IMR-90 (cell line): ENCODE results near the gene SLC44A1. TPM values are rescaled to one million over a fixed set of nuclear protein-coding genes. Genes with fewer than 3 reads are reported as not detected.

Experiments
- ATAC-seq: fragments of 200-7000 bp; cut with Tn5 transposase; 2 replicates; pipeline ENCODE4 v1.9.1; 2020; ENCODE audit warnings: low read depth, mild to moderate bottlenecking, moderate library complexity
- BruUV-seq: library from RNA; stranded (reverse); fragments of 400-500 nt; replicated peaks from 2 replicates; lab custom pipeline; 2021; lab: Mats Ljungman, UMichigan
- CTCF ChIA-PET: fragments of 300-600 bp; formaldehyde crosslinking; extraction: SDS; loops from one replicate; lab custom pipeline; 2021; ENCODE audit warnings: antibody characterized with exemption; lab: Yijun Ruan, JAX
- POLR2A ChIA-PET: fragments of 300-600 bp; sonication (Branson Sonifier 250); formaldehyde crosslinking; loops from one replicate; lab custom pipeline; 2022; ENCODE audit warnings: antibody characterized with exemption; ENCODE audit not compliant: unreplicated experiment; lab: Charles Lee
- DNase-seq: peaks from one replicate; pipeline ENCODE4 v3.0.0; 2013
- H2AFZ ChIP-seq: replicated peaks from 2 replicates; pipeline ENCODE3; 2013; ENCODE audit warnings: low read length, mild to moderate bottlenecking; ENCODE audit not compliant: poor library complexity
- H2AK5ac ChIP-seq: 2 replicates; pipeline ENCODE4 v1.6.1; 2013; ENCODE audit warnings: low read depth, low read length, inconsistent platforms
- H2AK9ac ChIP-seq: replicated peaks from 2 replicates; pipeline ENCODE3; 2013; ENCODE audit warnings: mild to moderate bottlenecking, low read depth, low read length, moderate library complexity; ENCODE audit not compliant: poor library complexity
- H2BK120ac ChIP-seq: 2 replicates; pipeline ENCODE4 v1.6.1; 2013; ENCODE audit warnings: low read depth, low read length, inconsistent platforms
- H2BK15ac ChIP-seq: 3 replicates; pipeline ENCODE4 v1.6.1; 2013; ENCODE audit warnings: low read depth, low read length, inconsistent platforms
- H2BK20ac ChIP-seq: 2 replicates; pipeline ENCODE4 v1.6.1; 2013; ENCODE audit warnings: low read depth, mild to moderate bottlenecking, inconsistent platforms, low read length, moderate library complexity
- H2BK5ac ChIP-seq: 2 replicates; pipeline ENCODE4 v1.6.1; 2013; ENCODE audit warnings: mild to moderate bottlenecking, low read depth, low read length, inconsistent platforms; ENCODE audit not compliant: poor library complexity, severe bottlenecking
- H3K14ac ChIP-seq: replicated peaks from 2 replicates; pipeline ENCODE4 v1.6.1; 2013; ENCODE audit warnings: low read depth, low read length, inconsistent platforms
- H3K18ac ChIP-seq: 2 replicates; pipeline ENCODE4 v1.6.1; 2013; ENCODE audit warnings: low read depth, low read length, control low read depth
- H3K23ac ChIP-seq: 2 replicates; pipeline ENCODE4 v1.6.1; 2013; ENCODE audit warnings: low read depth, low read length, inconsistent platforms
- H3K27ac ChIP-seq: 2 replicates; pipeline ENCODE4 v1.5.1; 2013; ENCODE audit warnings: mild to moderate bottlenecking, control low read depth, low read length; ENCODE audit not compliant: insufficient read depth
- H3K27me3 ChIP-seq: 2 replicates; pipeline ENCODE4 v1.6.1; 2013; ENCODE audit warnings: low read length; ENCODE audit not compliant: control insufficient read depth, insufficient read depth
- H3K36me3 ChIP-seq: 2 replicates; pipeline ENCODE4 v1.6.1; 2013; ENCODE audit warnings: low read length, mixed read lengths; ENCODE audit not compliant: control insufficient read depth, insufficient read depth
- H3K4ac ChIP-seq: 2 replicates; pipeline ENCODE4 v1.6.1; 2013; ENCODE audit warnings: low read depth, low read length, inconsistent platforms
- H3K4me1 ChIP-seq: 2 replicates; pipeline ENCODE4 v1.6.1; 2013; ENCODE audit warnings: low read length, mixed read lengths; ENCODE audit not compliant: control insufficient read depth, insufficient read depth
- H3K4me2 ChIP-seq: 2 replicates; pipeline ENCODE4 v1.6.1; 2013; ENCODE audit warnings: low read depth, mild to moderate bottlenecking, control low read depth, low read length, moderate library complexity
- H3K4me3 ChIP-seq: 2 replicates; pipeline ENCODE4 v1.5.1; 2013; ENCODE audit warnings: low read depth, mild to moderate bottlenecking, control low read depth, low read length, moderate library complexity; ENCODE audit not compliant: insufficient read depth
- H3K56ac ChIP-seq: 2 replicates; pipeline ENCODE4 v1.6.1; 2013; ENCODE audit warnings: low read length, inconsistent platforms; ENCODE audit not compliant: insufficient read depth; ENCODE audit errors: extremely low read depth
- H3K79me1 ChIP-seq, 2 experiments: 2 replicates each; pipeline ENCODE4 v1.6.1; 2013; ENCODE audit warnings: low read length in 2 of 2, inconsistent platforms in 1 of 2, low read depth in 1 of 2
- H3K9ac ChIP-seq: 2 replicates; pipeline ENCODE4 v1.6.1; 2013; ENCODE audit warnings: low read depth, low read length, control low read depth
- H3K9me1 ChIP-seq: 2 replicates; pipeline ENCODE4 v1.6.1; 2013; ENCODE audit warnings: low read length, inconsistent platforms; ENCODE audit not compliant: insufficient read depth
- H3K9me3 ChIP-seq: 2 replicates; pipeline ENCODE4 v1.6.1; 2013; ENCODE audit warnings: low read length; ENCODE audit not compliant: control insufficient read depth, insufficient read depth
- H4K20me1 ChIP-seq: 2 replicates; pipeline ENCODE4 v1.6.1; 2013; ENCODE audit warnings: low read length, inconsistent platforms; ENCODE audit not compliant: insufficient read depth
- H4K5ac ChIP-seq: 2 replicates; pipeline ENCODE4 v1.6.1; 2013; ENCODE audit warnings: mild to moderate bottlenecking, low read depth, low read length, control low read depth
- H4K8ac ChIP-seq, 2 experiments: 2 replicates each; pipeline ENCODE4 v1.6.1; 2013; ENCODE audit warnings: low read depth in 2 of 2, low read length in 2 of 2, control low read depth in 1 of 2, inconsistent platforms in 1 of 2
- H4K91ac ChIP-seq: 2 replicates; pipeline ENCODE4 v1.6.1; 2013; ENCODE audit warnings: low read depth, low read length, inconsistent platforms; ENCODE audit not compliant: insufficient read depth
- BHLHE40 ChIP-seq: fragments of 150-350 bp; IDR thresholded peaks from 2 replicates; pipeline ENCODE4 v1.6.1; 2016; ENCODE audit warnings: mild to moderate bottlenecking, low read depth, low read length
- CEBPB ChIP-seq: IDR thresholded peaks from 2 replicates; pipeline ENCODE4 v1.6.1; 2012; ENCODE audit warnings: low read depth, low read length, improper control_type of control experiment
- CHD1 ChIP-seq: IDR thresholded peaks from 2 replicates; pipeline ENCODE4 v1.6.1; 2012; ENCODE audit warnings: low read depth, low read length, improper control_type of control experiment
- CTCF ChIP-seq: conservative IDR thresholded peaks from 2 replicates; pipeline ENCODE4 v1.5.1; 2012; ENCODE audit warnings: mild to moderate bottlenecking, low read depth, low read length, improper control_type of control experiment
- FOS ChIP-seq: fragments of 150-350 bp; IDR thresholded peaks from 2 replicates; pipeline ENCODE4 v1.6.1; 2016; ENCODE audit warnings: low read depth, low read length
- MAZ ChIP-seq: IDR thresholded peaks from 2 replicates; pipeline ENCODE4 v1.6.1; 2012; ENCODE audit warnings: low read depth, mild to moderate bottlenecking, low read length, improper control_type of control experiment, moderate library complexity, borderline replicate concordance
- MXI1 ChIP-seq: IDR thresholded peaks from 2 replicates; pipeline ENCODE4 v1.6.1; 2012; ENCODE audit warnings: low read depth, mild to moderate bottlenecking, low read length, moderate library complexity, borderline replicate concordance
- NFE2L2 ChIP-seq: fragments of 150-350 bp; IDR thresholded peaks from 2 replicates; pipeline ENCODE4 v1.6.1; 2016; ENCODE audit warnings: low read depth, mild to moderate bottlenecking, low read length
- POLR2A ChIP-seq: IDR thresholded peaks from 2 replicates; pipeline ENCODE4 v1.6.1; 2012; ENCODE audit warnings: mild to moderate bottlenecking, low read depth, low read length
- RAD21 ChIP-seq: IDR thresholded peaks from 2 replicates; pipeline ENCODE4 v1.6.1; 2012; ENCODE audit warnings: low read length, improper control_type of control experiment
- RCOR1 ChIP-seq: IDR thresholded peaks from 2 replicates; pipeline ENCODE4 v1.6.1; 2012; ENCODE audit warnings: mild to moderate bottlenecking, low read length, improper control_type of control experiment; ENCODE audit not compliant: insufficient replicate concordance
- RFX5 ChIP-seq: IDR thresholded peaks from 2 replicates; pipeline ENCODE4 v1.8.0; 2012; ENCODE audit warnings: low read depth, mild to moderate bottlenecking, low read length, moderate library complexity
- SMC3 ChIP-seq: fragments of 150-350 bp; IDR thresholded peaks from 2 replicates; pipeline ENCODE4 v1.6.1; 2016; ENCODE audit warnings: low read depth, mild to moderate bottlenecking, antibody characterized with exemption, low read length, moderate library complexity
- USF2 ChIP-seq: fragments of 150-350 bp; IDR thresholded peaks from 2 replicates; pipeline ENCODE4 v1.6.1; 2017; ENCODE audit warnings: mild to moderate bottlenecking, antibody characterized with exemption, low read length, low read depth
- WGBS, 2 experiments: methylation state at CpG; one replicate each; pipeline versions ENCODE4 v1.1.5 to v1.1.7; 2013; ENCODE audit warnings: missing lambda C conversion rate in 2 of 2; ENCODE audit not compliant: insufficient read length in 1 of 2; ENCODE audit errors: extremely low coverage in 2 of 2; 5-methylcytosine and 5-hydroxymethylcytosine counted together
- dilution Hi-C: fragments of 300-500 bp; cut with HindIII; formaldehyde crosslinking; loops from one replicate; pipeline ENCODE4 v1.14.3; 2018; ENCODE audit warnings: low sequenced_read_pairs; ENCODE audit not compliant: unreplicated experiment
- in situ Hi-C: fragments of 300-500 bp; cut with MboI; formaldehyde crosslinking; loops from 3 replicates; pipeline ENCODE4 v1.14.3; 2019; ENCODE audit warnings: low sequenced_read_pairs, inconsistent platforms, mixed read lengths
- intact Hi-C: fragments of 100-400 bp; cut with micrococcal nuclease; formaldehyde crosslinking; loops from 2 replicates; pipeline ENCODE4 v1.10.0; 2022
- polyA plus RNA-seq, 3 experiments: library from polyadenylated mRNA; depleted of rRNA; stranded (reverse); fragments of >200 nt; gene quantifications; 2 replicates each; pipeline ENCODE4 v1.2.3, GENCODE V29; 2012; ENCODE audit warnings: low replicate concordance in 1 of 3
- total RNA-seq: library from RNA; depleted of rRNA; stranded (reverse); fragments of >200 nt; gene quantifications from 2 replicates; pipeline ENCODE4 v1.2.3, GENCODE V29; 2012

SLC44A1 gene
- total and polyA plus RNA-seq, 2 of the 4 experiments (the other 2 are of a cell fraction), result 5.2 to 21.7 TPM

- no peak for ATAC-seq
- POLR2A ChIA-PET, result interaction anchor here (0.6 kb wide), 1 partner anchor 17 kb away, joined by 3 read pairs; no protein-coding TSS in a partner anchor
Observed at GRCh38 chr9:105244734-105245028, 230 bp downstream of the SLC44A1 start.

More at GRCh38 chr9:105244734-105245028, 230 bp downstream of the SLC44A1 start:
- H3K27me3 ChIP-seq, result no peaks in the 10 kb centered on the region
- CTCF ChIA-PET, result interaction anchor here (0.7 kb wide), 1 partner anchor 80 kb away, joined by 3 read pairs; no protein-coding TSS in a partner anchor
- peak overlapping the region; percentile 33; the same call in 1 of the 2 replicates for H3K9ac ChIP-seq
- no peak overlapping the region for H4K8ac ChIP-seq
- no peak overlapping the region for H3K4ac ChIP-seq
- no peak overlapping the region for H2BK120ac ChIP-seq
- H3K4me2 ChIP-seq, result peak overlapping the region; percentile 95; the same call in 1 of the 2 replicates
- no peak overlapping the region for H3K14ac ChIP-seq
- no peak overlapping the region for H3K56ac ChIP-seq
- no peaks in the 10 kb centered on the region; the same call in 1 of the 2 replicates for H3K4me1 ChIP-seq
- H2AK5ac ChIP-seq, result no peak overlapping the region
- H3K23ac ChIP-seq, result 0 out of 2 replicates have a peak overlapping the region, but pooled peaks have one; percentile 32
- no peak for DNase-seq
- H4K91ac ChIP-seq, result no peak overlapping the region
- no peaks in the 10 kb centered on the region for H3K9me1 ChIP-seq
- peak overlapping the region; percentile 63 for H3K4me3 ChIP-seq
- peaks cover 0 to 10% of the 10 kb centered on the region in 2 experiments; a peak in 2 of 4 replicates for H3K79me1 ChIP-seq
- whole genome bisulfite sequencing, 2 experiments, result 0% methylated on average over 15 of the region's 48 CpGs; no CpG with 5 or more reads in 1 of the 2 experiments
- no TSS peak for BruUV-seq
- no peak overlapping the region for H2BK5ac ChIP-seq
- intact Hi-C loops, result loop anchor here (1.0 to 10.0 kb wide), 7 partner anchors 86 to 480 kb away; partner anchors contain the start of gene NIPSNAP3B
- peak overlapping the region; percentile 77 for H2AK9ac ChIP-seq
- in situ Hi-C loops, result loop anchor here (10.0 kb wide), 1 partner anchor 170 kb away; no protein-coding TSS in a partner anchor
- peak overlapping the region; percentile 97 for H2AFZ ChIP-seq
- no peak overlapping the region for H2BK20ac ChIP-seq
- TF ChIP-seq CTCF, result no peak
- no peak for TF ChIP-seq MXI1
- no peak for TF ChIP-seq RFX5
- TF ChIP-seq RCOR1, result no peak
- TF ChIP-seq CHD1, result no peak
- no peak for TF ChIP-seq CEBPB
- no peak for TF ChIP-seq NFE2L2
- no peak for TF ChIP-seq USF2
- no peak for TF ChIP-seq BHLHE40
- TF ChIP-seq POLR2A, result no peak
- no peak for TF ChIP-seq RAD21
- no peak for TF ChIP-seq SMC3
- no peak for TF ChIP-seq FOS
- no peak for TF ChIP-seq MAZ
- no peaks in the 10 kb centered on the region for H3K36me3 ChIP-seq
- no peaks in the 10 kb centered on the region for H3K9me3 ChIP-seq
- H3K27ac ChIP-seq, result no peak overlapping the region; the same call in 1 of the 2 replicates
- no peak overlapping the region for H2BK15ac ChIP-seq
- no peak overlapping the region for H4K5ac ChIP-seq
- H4K20me1 ChIP-seq, result no peaks in the 10 kb centered on the region
- no peak overlapping the region for H3K18ac ChIP-seq
- dilution Hi-C loops, result no loop called here
